ENCODE measurements around the gene APPBP2.

- TF ChIP-seq EZH2 (IDR thresholded peaks at IDR 0.05) (no peak), CTCF (IDR thresholded peaks at IDR 0.05) (no peak)
Observed at GRCh38 chr17:60423865-60424264, 102.2 kb downstream of the APPBP2 start.

All from neural progenitor cell (in vitro differentiated cells).